WTC11 (cell line): ENCODE measurements around the gene ATL1. TPM values are rescaled to one million over a fixed set of nuclear protein-coding genes. Genes with fewer than 3 reads are reported as not detected.

ENCODE experiments used
- ATAC-seq: fragments of 200-7000 bp; cut with Tn5 transposase; 2 replicates; pipeline ENCODE4 v1.10.0; 2021; ENCODE audit warnings: mild to moderate bottlenecking, moderate library complexity
- CTCF ChIA-PET: fragments of 300-600 bp; sonication (Branson Sonifier 250); formaldehyde crosslinking; loops from one replicate; lab custom pipeline; 2021; ENCODE audit warnings: antibody characterized with exemption; lab: Charles Lee
- POLR2A ChIA-PET: fragments of 350-600 bp; sonication (Branson Sonifier 250); formaldehyde crosslinking; loops from one replicate; lab custom pipeline; 2021; ENCODE audit warnings: antibody characterized with exemption; lab: Charles Lee
- DNase-seq: peaks from one replicate; pipeline ENCODE4 v3.0.0; 2021; ENCODE audit warnings: low spot score
- H3K27ac Mint-ChIP-seq: 2 replicates; pipeline ENCODE4 v1.8.0; 2021; ENCODE audit warnings: mixed read lengths
- H3K27me3 Mint-ChIP-seq: 2 replicates; pipeline ENCODE4 v1.8.0; 2021; ENCODE audit warnings: low read depth, mild to moderate bottlenecking, moderate library complexity, mixed read lengths
- H3K36me3 Mint-ChIP-seq: 2 replicates; pipeline ENCODE4 v1.8.0; 2021; ENCODE audit warnings: mixed read lengths
- H3K4me1 Mint-ChIP-seq: 2 replicates; pipeline ENCODE4 v1.8.0; 2022; ENCODE audit warnings: mixed read lengths
- H3K4me3 Mint-ChIP-seq: 2 replicates; pipeline ENCODE4 v1.8.0; 2021; ENCODE audit warnings: mild to moderate bottlenecking, moderate library complexity, mixed read lengths
- H3K9me3 Mint-ChIP-seq: 2 replicates; pipeline ENCODE4 v1.8.0; 2021; ENCODE audit warnings: mixed read lengths
- ARID4B ChIP-seq: sonication (generic); formaldehyde crosslinking; IDR thresholded peaks from 2 replicates; pipeline ENCODE4 v1.8.0; 2023; ENCODE audit warnings: missing genetic modification reagents, mild to moderate bottlenecking, borderline replicate concordance
- CREB1 ChIP-seq: sonication (generic); formaldehyde crosslinking; IDR thresholded peaks from 2 replicates; pipeline ENCODE4 v1.8.0; 2023; ENCODE audit warnings: mild to moderate bottlenecking, missing genetic modification reagents
- E2F5 ChIP-seq: sonication (generic); formaldehyde crosslinking; IDR thresholded peaks from 2 replicates; pipeline ENCODE4 v1.8.1; 2022; ENCODE audit warnings: mild to moderate bottlenecking, moderate library complexity, missing genetic modification reagents
- ELF4 ChIP-seq: sonication (generic); formaldehyde crosslinking; IDR thresholded peaks from 2 replicates; pipeline ENCODE4 v1.8.1; 2022; ENCODE audit warnings: low read depth, mild to moderate bottlenecking, moderate library complexity, missing genetic modification reagents
- ESRRA ChIP-seq: sonication (generic); formaldehyde crosslinking; IDR thresholded peaks from 2 replicates; pipeline ENCODE4 v1.8.1; 2022; ENCODE audit warnings: mild to moderate bottlenecking, missing genetic modification reagents, borderline replicate concordance
- ETV6 ChIP-seq: sonication (generic); formaldehyde crosslinking; IDR thresholded peaks from 2 replicates; pipeline ENCODE4 v1.8.1; 2022; ENCODE audit warnings: mild to moderate bottlenecking, missing genetic modification reagents
- GABPB1 ChIP-seq: sonication (generic); formaldehyde crosslinking; IDR thresholded peaks from 2 replicates; pipeline ENCODE4 v1.8.1; 2023; ENCODE audit warnings: mild to moderate bottlenecking, missing genetic modification reagents
- GRHL2 ChIP-seq: fragments of 250-450 bp; sonication (Bioruptor Pico); IDR thresholded peaks from 2 replicates; pipeline ENCODE4 v1.8.0; 2022; ENCODE audit warnings: mild to moderate bottlenecking, moderate library complexity; ENCODE audit not compliant: insufficient replicate concordance, severe bottlenecking
- IRF1 ChIP-seq: sonication (generic); formaldehyde crosslinking; IDR thresholded peaks from 2 replicates; pipeline ENCODE4 v1.8.0; 2023; ENCODE audit warnings: missing genetic modification reagents
- JUN ChIP-seq: sonication (generic); formaldehyde crosslinking; IDR thresholded peaks from 2 replicates; pipeline ENCODE4 v1.8.0; 2023; ENCODE audit warnings: mild to moderate bottlenecking, missing genetic modification reagents
- KAT7 ChIP-seq: sonication (generic); formaldehyde crosslinking; IDR thresholded peaks from 2 replicates; pipeline ENCODE4 v1.8.1; 2023; ENCODE audit warnings: missing genetic modification reagents, mild to moderate bottlenecking, borderline replicate concordance
- RORB ChIP-seq: fragments of 250-450 bp; sonication (Bioruptor Pico); IDR thresholded peaks from 2 replicates; pipeline ENCODE4 v1.9.0; 2021; ENCODE audit warnings: mild to moderate bottlenecking
- SMAD3 ChIP-seq: sonication (generic); formaldehyde crosslinking; IDR thresholded peaks from 2 replicates; pipeline ENCODE4 v1.8.0; 2022; ENCODE audit warnings: missing genetic modification reagents, mild to moderate bottlenecking, borderline replicate concordance
- SP1 ChIP-seq: sonication (generic); formaldehyde crosslinking; conservative IDR thresholded peaks from 2 replicates; pipeline ENCODE4 v1.8.1; 2022; ENCODE audit warnings: missing genetic modification reagents
- STAT6 ChIP-seq: sonication (generic); formaldehyde crosslinking; conservative IDR thresholded peaks from 2 replicates; pipeline ENCODE4 v1.8.1; 2023; ENCODE audit warnings: mild to moderate bottlenecking, low read depth, missing genetic modification reagents, moderate library complexity
- TCF7 ChIP-seq: sonication (generic); formaldehyde crosslinking; IDR thresholded peaks from 2 replicates; pipeline ENCODE4 v1.8.0; 2022; ENCODE audit warnings: mild to moderate bottlenecking, low read depth, missing genetic modification reagents, moderate library complexity
- ZNF317 ChIP-seq: sonication (generic); formaldehyde crosslinking; IDR thresholded peaks from 2 replicates; pipeline ENCODE4 v1.8.1; 2023; ENCODE audit warnings: low read depth, mild to moderate bottlenecking, moderate library complexity, missing genetic modification reagents, borderline replicate concordance
- ZNF396 ChIP-seq: fragments of 250-450 bp; sonication (Bioruptor Pico); IDR thresholded peaks from 2 replicates; pipeline ENCODE4 v1.8.0; 2021; ENCODE audit warnings: mild to moderate bottlenecking, moderate library complexity, borderline replicate concordance
- total RNA-seq: library from RNA; stranded (reverse); gene quantifications from 3 replicates; pipeline ENCODE4 v1.2.3, GENCODE V29; 2021
- TF ChIP-seq, protein P1 (sequence below): sonication (generic); formaldehyde crosslinking; IDR thresholded peaks from 2 replicates; pipeline ENCODE4 v1.8.0; 2022; ENCODE audit warnings: mild to moderate bottlenecking, missing genetic modification reagents
- TF ChIP-seq, protein P2 (sequence below): fragments of 250-450 bp; sonication (Bioruptor Pico); IDR thresholded peaks from 2 replicates; pipeline ENCODE4 v1.9.0; 2021; ENCODE audit warnings: mild to moderate bottlenecking, borderline replicate concordance
- TF ChIP-seq, protein P3 (sequence below): fragments of 250-450 bp; sonication (Bioruptor Pico); IDR thresholded peaks from 2 replicates; pipeline ENCODE4 v1.9.0; 2021; ENCODE audit warnings: mild to moderate bottlenecking

ATL1 gene
- total RNA-seq, 1 experiment from 2014 or later: 3.7 TPM

- Mint-ChIP-seq H3K4me3 (no peak within 1 kb of the TSS; the same call in 1 of the 2 replicates), H3K4me1 (peaks cover 21% of the 10 kb centered on the region), H3K27ac (peak within 1 kb of the TSS; percentile 98), H3K9me3 (no peaks in the 10 kb centered on the region), H3K36me3 (peaks cover 18% of the 10 kb centered on the region), H3K27me3 (no peaks in the 10 kb centered on the region)
- ATAC-seq (peak; percentile 67), DNase-seq (peak; percentile 80)
- ChIA-PET POLR2A (interaction anchor here (0.5 to 1.4 kb wide), 5 partner anchors 9 to 806 kb away, joined by 3 to 5 read pairs (median 3); partner anchors contain the start of gene DMAC2L), CTCF (interaction anchor here (1.0 to 1.4 kb wide), 3 partner anchors 67 to 192 kb away, joined by 3 to 6 read pairs (median 5); no protein-coding TSS in a partner anchor)
- TF ChIP-seq SP1 (peak; percentile 40; the same call in 1 of the 2 replicates), IRF1 (CRISPR knock-in tag) (no peak), SMAD3 (no peak), ZNF317 (peak; percentile 58; the same call in 1 of the 2 replicates), STAT6 (no peak), GRHL2 (CRISPR knock-in tag) (no peak), ESRRA (peak; percentile 70; the same call in 1 of the 2 replicates), TCF7 (CRISPR knock-in tag) (no peak), KAT7 (CRISPR knock-in tag) (peak; percentile 92), ARID4B (CRISPR knock-in tag) (peak; percentile 92), CREB1 (no peak), GABPB1 (CRISPR knock-in tag) (peak; percentile 64), JUN (CRISPR knock-in tag) (no peak), RORB (CRISPR knock-in tag) (0 out of 2 replicates have a peak, but pooled peaks have one; percentile 54), ETV6 (peak; percentile 94; the same call in 1 of the 2 replicates), ZNF396 (CRISPR knock-in tag) (no peak), ELF4 (CRISPR knock-in tag) (no peak), E2F5 (peak; percentile 88; the same call in 1 of the 2 replicates)
- TF ChIP-seq, protein P1, sequence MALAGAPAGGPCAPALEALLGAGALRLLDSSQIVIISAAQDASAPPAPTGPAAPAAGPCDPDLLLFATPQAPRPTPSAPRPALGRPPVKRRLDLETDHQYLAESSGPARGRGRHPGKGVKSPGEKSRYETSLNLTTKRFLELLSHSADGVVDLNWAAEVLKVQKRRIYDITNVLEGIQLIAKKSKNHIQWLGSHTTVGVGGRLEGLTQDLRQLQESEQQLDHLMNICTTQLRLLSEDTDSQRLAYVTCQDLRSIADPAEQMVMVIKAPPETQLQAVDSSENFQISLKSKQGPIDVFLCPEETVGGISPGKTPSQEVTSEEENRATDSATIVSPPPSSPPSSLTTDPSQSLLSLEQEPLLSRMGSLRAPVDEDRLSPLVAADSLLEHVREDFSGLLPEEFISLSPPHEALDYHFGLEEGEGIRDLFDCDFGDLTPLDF (CRISPR knock-in tag): 0 out of 2 replicates have a peak, but pooled peaks have one; percentile 55
- TF ChIP-seq, protein P2, sequence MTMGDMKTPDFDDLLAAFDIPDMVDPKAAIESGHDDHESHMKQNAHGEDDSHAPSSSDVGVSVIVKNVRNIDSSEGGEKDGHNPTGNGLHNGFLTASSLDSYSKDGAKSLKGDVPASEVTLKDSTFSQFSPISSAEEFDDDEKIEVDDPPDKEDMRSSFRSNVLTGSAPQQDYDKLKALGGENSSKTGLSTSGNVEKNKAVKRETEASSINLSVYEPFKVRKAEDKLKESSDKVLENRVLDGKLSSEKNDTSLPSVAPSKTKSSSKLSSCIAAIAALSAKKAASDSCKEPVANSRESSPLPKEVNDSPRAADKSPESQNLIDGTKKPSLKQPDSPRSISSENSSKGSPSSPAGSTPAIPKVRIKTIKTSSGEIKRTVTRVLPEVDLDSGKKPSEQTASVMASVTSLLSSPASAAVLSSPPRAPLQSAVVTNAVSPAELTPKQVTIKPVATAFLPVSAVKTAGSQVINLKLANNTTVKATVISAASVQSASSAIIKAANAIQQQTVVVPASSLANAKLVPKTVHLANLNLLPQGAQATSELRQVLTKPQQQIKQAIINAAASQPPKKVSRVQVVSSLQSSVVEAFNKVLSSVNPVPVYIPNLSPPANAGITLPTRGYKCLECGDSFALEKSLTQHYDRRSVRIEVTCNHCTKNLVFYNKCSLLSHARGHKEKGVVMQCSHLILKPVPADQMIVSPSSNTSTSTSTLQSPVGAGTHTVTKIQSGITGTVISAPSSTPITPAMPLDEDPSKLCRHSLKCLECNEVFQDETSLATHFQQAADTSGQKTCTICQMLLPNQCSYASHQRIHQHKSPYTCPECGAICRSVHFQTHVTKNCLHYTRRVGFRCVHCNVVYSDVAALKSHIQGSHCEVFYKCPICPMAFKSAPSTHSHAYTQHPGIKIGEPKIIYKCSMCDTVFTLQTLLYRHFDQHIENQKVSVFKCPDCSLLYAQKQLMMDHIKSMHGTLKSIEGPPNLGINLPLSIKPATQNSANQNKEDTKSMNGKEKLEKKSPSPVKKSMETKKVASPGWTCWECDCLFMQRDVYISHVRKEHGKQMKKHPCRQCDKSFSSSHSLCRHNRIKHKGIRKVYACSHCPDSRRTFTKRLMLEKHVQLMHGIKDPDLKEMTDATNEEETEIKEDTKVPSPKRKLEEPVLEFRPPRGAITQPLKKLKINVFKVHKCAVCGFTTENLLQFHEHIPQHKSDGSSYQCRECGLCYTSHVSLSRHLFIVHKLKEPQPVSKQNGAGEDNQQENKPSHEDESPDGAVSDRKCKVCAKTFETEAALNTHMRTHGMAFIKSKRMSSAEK (CRISPR knock-in tag): no peak
- TF ChIP-seq, protein P3, sequence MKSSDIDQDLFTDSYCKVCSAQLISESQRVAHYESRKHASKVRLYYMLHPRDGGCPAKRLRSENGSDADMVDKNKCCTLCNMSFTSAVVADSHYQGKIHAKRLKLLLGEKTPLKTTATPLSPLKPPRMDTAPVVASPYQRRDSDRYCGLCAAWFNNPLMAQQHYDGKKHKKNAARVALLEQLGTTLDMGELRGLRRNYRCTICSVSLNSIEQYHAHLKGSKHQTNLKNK (CRISPR knock-in tag): no peak
Measured at GRCh38 chr14:50667996-50668825, 108.3 kb downstream of the ATL1 start, which contains the start of gene SAV1. TSS of gene SAV1 (minus strand) at chr14:50668306. CDS start at chr14:50667967, 339 bp downstream.
